Tongue (tissue), 2 donors: ENCODE data around the gene PBX3. TPM values are rescaled to one million over a fixed set of nuclear protein-coding genes. Genes with fewer than 3 reads are reported as not detected.
A peak's percentile ranks its signal among the peaks of the same experiment; 100 is the strongest.

ENCODE experiments used
- DNase-seq: peaks from one replicate; pipeline ENCODE4 v3.0.0-alpha.2; 2015
- total RNA-seq: library from RNA; depleted of rRNA; stranded (reverse); fragments of >200 nt; gene quantifications from one replicate; pipeline ENCODE4 v1.2.3, GENCODE V29; 2014

Gene PBX3
- total RNA-seq, 1 donor from 2014 or later: 33.1 TPM

DNA sequence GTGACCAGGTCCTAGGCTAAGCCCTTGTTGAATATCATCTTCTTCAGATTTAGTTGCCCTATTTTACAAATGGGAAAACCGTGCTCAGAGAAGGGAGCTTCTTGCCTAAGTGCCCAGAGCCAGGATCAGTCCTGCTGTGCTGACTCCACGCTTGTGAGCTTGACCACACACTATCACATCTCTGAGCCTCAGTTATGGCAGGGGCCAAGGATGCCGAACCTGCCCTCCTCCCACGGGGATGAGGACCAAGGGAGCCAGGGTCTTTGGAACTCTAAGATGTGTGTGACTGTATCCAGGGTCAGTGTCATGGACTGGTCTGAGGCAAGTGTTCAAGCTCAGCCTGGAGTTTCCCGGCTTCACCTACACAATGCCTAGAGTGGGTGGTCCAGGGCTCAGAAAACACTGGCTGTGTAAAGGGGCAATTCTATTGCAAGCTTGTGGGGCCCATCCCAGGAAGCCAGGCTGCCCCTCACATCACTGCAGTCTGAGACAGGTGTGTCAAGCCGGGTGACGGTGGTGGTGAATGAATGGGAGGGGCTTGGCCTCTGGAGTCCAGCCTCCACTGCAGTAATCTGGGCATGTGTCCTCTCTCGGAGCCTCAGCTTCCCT lies 235.7 kb downstream of the PBX3 start:
- DNase-seq: no peak

DNA sequence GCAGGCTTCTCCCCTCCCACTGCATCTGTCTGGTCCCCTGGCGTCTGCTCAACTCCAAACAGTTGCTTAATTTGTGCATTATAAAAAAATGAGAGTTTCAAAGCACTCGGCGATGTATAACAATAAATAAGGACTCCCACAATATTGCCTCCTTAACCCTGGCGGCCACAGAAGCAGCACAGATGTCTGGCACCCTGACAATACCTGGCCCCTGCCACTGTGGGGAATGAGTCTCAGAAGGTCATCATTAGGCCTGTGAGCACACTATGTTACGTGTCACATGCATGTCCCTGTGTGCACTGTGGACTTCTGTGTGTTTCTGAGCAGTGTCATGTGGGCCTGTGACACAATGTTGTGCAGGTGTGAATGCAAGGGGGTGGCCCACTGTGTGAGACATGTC lies 236.5 kb downstream of the PBX3 start:
- no peak for DNase-seq

DNA sequence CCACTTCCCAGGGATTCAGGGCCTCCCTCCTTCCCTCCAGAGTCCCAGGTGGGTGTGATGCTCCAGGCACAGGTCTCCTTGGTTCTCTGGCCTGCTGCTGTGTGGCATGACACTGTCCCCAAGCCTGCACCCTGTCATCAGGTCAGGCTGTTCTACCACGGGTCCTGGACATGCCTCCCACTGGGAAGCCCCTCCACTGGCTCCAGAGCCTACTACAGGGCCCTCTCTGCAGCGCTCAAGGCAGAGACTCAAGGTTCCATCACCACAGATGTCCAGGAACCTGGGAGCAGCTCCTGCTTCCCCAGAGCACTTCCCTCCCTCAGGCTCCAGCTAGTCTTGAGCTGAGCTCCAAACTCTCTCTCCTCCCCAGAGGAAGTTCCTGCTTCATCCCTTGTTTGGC lies 237.3 kb downstream of the PBX3 start:
- DNase-seq: no peak

DNA sequence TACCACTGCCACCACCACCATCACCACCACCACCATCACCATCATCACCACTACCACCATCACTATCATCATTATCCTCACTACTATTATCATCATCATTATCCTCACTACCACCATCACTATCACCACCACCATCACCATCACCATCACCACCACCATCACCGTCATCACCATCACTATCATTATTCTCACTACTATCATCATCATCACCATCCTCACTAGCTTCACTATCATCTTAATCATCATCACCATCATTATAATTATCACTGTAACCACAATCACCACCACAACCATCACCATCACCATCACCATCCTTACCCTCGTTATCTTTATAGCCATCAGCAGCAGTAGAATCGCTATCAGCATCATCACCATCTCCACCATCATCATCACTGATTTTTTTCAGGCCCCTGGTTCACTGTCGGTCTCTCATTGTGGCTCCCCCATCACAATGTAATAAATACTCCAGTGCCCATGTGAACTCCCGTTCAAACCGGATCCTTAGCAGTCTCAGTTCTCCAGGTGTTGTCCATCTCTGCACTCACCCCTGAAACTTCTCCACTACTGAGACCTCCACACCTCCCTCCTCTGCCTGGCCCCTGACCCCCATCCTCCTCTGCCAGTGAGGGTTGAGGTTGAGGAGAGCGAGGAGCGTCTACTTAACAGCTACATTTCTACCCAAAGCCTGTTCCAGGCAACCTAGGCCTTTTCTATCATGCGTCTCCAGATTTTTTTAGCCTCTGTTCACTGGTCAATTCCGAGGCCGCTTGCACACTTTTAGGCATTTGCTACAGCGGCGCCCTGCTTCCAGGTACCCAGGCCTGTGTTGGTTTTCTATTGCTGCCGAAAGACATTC lies 238.2 kb downstream of the PBX3 start:
- DNase-seq: no peak

DNA sequence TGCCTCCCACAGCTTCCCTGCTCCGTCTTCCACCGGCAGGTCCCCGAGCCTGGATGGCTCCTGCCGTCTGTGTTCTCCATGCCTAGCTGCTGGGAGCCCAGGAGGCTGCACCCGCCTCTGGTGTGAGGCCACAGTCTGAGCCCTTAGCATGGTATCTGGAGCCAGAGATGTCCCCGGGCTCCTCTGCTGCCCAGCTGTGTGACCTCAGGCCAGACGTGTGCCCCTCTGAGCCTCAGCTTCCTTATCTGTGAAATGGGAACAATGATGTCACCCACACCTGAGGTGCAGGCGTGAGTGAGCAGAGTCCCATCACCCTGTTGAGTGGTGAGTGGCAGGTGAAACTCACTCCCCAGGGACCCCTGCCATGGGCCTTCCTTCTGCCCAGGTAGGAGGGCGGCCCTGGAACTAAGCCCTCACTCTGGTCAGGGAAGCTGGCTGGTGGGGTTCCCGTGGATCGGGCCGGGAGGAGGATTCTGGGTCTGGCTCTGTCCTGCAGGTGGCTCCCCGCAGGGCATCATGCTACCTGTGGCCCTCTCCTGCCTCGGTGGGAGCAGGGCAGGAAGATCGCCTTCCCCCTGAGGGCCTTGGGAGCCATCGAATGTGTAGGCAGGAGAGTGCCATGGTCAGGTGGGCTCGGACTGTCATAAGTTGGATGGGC lies 239.0 kb downstream of the PBX3 start:
- DNase-seq: no peak

DNA sequence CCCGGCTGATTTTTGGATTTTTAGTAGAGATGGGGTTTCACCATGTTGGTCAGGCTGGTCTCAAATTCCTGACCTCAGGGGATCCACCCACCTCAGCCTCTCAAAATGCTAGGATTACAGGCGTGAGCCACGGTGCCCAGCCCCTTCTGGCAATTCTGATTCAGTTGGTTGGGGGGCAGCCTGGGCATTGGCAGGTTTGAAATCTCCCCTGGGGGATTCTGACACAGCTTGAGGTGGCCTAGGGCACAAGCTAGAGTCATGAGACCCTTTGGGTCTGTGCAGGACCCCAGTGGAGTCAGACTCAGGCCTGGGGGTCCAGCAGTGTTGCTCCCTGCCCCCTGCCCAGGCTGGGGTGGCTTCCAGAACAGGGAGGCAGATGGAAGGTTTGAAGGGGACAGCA lies 239.8 kb downstream of the PBX3 start:
- no peak for DNase-seq

DNA sequence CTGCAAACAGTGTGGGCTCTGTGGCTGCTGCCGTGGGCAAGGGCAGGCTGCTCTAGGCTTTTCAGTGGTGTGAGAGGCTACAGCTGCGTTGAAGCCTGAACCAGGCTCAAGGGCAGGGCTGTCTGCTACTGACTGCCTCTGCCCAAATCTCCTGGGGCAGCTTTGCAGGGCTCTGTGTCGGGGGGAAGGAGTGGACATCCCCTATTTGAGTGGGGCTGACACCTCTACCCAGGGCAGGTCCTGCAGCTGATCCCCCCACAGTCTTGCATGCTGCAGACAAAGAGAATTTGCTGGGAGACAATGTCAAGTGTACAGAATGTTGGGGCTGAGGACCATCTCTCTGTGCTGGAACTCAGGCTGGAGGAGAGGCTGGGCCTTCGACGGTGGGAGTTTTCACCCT lies 240.2 kb downstream of the PBX3 start:
- no peak for DNase-seq

DNA sequence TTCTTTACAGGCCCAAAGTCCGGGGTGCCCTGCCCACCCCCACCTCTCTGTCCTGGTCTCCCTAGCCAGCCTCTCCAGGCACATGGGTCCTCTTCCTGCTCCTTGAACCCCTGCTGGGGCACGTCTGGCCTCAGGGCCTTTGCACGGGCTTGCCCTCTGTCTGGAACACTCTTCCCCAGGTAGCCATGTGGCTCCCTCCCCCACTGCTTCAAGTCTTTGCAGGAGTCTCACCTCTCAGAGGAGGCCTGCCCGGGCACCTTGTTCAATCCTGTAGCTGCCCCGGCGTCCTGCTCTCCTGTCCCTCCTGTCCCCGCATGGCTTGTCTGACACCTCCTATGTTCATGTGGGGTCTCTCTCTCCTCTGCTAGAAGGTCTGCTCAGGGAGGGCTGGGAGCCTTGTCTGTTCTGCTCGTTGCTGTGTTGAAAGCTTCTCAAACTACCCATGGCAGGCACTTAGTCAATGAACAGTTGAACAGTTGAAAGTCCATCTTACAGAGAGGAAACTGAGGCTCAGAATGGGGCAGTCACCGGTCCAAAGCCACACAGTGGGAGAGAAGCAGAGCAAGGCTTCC lies 241.4 kb downstream of the PBX3 start:
- no peak for DNase-seq

DNA sequence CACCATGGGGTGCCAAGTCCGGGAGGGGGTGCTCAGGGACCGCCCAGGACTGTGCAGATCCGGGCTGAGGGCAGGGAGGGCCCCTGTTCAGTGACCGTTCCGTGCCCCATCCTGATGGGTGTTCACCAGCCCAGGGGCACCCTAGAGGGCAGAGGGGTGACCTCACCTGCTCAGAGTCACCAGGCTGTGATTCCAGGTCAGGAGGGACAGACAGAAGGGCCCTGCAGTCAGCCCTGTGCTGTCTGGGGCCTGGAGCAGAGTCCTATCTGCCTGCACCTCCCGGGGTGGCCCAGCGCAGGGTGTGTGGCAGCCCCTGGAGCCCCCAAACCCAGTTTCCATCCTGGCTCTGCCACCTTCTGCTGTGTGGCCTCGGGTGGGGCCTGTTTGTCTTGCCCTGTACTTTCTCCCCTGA lies 241.9 kb downstream of the PBX3 start:
- DNase-seq: no peak

DNA sequence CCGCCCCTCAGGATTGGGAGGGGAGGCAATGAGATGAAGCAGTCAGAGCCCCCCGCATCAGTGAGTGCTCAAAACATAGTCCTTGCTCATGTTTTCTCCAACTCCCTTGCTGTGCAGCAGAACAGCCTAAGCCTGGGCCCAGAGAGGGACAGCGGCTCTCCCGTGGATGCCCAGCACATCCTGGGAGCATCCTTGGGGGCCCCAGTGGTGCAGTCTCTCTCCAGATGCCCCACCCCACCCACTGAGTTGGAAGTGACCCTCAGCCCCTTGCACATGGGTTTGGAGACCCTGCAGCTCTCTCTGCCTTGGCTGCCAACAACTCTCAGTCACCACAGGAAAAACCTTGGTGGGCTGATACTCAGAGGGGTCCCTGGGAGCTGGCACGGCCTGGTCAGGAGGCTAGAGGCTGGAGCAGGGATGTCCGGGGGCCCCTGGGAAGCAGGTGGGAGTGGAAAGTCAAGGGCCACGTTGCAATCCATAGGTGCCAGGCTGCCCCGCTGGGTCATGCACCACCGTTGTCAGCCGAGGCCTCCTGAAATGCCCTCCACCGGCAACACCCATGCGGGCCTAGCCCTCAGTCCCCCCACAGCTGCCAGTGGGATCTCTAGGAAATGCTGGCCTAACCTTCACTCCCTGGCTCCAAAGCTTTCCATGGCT lies 242.5 kb downstream of the PBX3 start:
- no peak for DNase-seq

DNA sequence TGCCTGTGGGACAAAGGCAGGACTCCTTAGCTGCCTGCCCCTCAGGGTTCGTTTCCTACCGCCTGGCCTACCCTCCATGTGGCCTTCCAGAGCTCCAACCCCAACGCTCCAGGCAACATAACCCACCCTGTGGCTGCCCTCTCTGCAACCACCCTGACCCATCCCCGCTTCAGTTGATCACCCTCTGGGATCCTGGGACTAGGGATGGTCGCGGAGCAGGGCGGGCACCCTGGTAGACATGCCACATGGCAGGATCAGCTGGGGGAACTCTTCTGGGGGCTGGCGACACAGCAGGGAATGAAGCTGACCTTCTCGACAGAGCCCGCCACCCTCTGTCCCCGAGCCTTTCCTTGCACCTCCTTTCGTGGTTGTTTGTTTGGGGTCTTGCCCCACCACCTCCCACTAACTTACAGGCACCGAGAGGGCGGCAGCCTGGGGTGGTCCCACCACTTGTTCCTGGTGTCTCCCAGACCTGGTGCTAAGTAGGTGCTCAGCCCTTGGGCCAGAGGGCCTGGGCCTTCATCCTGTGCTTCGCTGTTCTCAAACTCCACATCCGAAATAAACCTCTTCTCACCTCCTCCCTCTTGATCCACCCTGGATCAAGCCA lies 243.1 kb downstream of the PBX3 start:
- DNase-seq: no peak

DNA sequence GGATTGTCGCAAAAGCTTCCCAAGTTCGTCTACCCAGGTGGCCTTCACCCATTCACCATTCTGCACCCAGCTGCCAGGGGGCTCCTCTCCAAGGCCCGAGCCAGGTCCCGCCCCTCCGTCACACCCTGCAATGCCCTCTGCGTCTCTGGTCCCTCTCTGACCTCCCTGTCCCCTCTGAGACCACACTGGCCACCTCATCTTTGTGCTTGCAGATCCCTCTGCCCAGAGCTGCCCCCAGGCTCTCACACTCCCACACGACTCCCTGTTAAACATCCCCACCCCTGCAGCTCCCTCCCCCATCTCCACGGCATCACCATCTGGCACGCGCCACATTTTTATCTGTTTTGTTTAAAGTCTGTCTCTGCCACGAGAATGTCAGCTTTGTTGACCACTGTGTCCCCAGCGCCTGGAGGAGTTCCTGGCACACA lies 243.6 kb downstream of the PBX3 start:
- no peak for DNase-seq

DNA sequence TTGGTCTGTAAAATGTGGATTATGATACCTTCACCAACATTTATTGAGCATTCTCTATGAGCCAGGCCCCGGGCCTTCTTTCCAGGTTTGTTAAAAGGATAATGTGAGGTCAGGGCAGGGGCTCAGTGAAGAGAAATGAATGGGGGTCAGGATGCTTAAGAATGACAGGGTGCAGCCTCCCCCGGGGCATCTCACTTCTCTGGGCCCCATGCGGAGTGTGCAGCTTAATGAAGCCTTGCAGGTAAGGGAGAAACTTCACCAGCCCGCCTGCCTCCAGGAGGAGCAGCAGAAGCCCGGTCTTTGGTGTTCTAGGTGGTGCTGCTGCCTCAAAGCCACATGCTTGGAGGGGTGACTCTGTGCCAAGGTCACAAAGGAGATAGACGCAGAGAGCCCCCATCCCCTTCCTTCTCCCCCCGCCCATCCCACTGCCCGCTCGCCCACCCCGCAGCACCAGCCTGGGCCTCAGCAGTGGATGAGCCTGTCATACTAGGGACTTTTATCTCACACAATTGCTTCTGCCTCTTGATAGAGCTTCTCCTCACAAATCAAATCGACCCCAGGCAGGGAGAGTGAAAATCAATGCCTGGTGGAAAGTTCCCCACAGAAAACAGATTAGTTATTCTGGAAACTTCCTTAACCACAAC lies 244.8 kb downstream of the PBX3 start:
- no peak for DNase-seq

DNA sequence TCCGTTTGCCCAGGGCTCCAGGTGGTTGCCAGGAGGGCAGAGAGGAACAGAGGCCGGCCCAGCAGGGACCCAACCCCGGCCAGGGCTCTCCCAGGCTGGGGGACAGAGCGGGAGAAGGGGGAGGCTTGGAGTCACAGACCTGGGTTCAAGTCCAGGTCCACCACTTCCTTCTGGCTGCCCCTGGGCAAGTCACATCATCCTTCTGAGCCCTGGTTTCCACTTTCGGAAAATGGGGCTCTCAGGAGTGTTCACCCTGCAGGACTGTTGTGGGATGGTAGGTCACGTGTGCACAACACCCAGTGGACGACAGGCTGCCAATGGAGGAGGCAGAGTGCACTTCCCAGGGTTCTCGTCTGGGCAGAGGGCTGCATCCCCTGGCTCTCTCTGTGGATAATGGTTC lies 245.4 kb downstream of the PBX3 start:
- DNase-seq: no peak

DNA sequence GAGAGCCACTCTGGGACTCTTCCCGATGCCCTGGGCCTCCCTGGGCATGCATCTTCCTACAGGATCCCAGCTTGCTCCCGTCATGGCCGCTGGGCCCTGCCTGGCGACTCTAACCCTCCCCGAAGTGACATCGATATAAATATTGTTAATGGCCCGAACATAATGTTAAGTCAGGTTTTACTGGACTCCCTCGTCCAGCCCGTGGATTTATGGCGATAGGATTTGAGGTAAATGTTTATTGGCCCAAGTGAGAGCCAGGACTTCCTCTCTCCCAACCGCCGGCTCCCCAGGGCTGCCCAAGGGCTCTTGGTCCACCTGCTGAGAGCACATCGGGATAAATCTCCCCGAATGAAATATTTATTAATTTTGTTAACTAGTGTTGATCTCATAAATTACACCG lies 246.3 kb downstream of the PBX3 start:
- no peak for DNase-seq

DNA sequence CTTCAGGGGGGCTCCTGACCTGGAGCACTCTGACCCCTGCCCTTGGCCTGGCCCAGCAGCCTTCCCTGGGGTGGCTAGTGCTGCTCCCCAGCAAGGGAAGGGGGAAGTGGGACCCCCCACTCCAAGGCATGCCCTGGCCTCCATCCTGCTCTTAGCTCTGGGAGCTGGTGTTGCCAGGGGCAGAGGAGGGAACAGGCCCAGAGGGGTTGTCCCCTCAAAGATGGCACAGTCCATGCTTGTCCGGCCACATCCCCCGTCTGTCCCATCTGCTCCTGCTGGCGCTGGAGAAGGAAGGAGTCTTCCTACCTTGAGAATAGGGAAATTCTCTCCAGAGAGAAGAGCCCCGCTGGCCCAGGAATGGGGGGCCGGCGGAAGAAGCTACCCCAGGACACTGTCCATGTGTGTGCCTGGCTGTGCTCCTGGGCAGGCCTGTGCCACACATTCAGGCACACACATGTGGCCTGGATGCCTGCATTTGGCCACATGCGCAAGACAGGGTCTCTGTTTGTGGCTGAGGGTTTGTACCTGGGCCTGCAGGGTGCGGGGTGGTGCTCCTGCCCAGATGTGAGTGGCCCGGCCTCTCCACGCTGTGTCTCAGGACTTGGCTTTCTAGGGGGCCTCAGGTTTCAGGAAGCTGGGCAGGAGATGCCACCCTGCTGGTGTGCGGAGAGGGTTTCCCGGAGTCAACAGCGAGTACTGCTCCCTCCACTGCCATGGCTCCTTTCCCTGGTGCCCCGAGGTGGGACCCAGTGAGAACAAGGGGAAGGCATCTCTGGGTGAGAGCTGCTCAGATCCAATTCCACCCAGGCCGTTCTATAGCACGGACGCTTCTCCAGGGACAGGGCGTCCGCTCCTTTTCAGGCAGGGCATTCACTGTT lies 247.1 kb downstream of the PBX3 start:
- no peak for DNase-seq

DNA sequence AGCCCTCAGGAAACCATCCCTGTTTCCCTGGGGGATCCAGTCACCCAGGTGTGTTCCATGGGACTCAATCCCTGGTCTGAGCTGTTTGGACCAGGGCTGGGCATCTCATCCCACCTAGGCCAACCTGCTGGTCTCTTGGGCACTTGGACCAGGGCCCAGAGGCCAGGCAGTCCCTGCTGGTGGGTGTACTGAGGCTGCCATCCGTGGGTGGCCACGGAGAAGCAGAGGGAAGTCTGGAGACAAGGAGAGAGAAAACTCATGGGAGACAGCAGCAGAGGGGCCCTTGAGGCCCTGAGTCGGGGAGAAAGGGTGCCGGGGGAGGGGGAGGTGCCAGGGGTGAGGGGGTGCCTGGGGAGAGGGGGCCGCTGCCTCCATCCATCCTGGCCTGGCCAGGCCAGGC lies 247.8 kb downstream of the PBX3 start:
- DNase-seq: no peak

DNA sequence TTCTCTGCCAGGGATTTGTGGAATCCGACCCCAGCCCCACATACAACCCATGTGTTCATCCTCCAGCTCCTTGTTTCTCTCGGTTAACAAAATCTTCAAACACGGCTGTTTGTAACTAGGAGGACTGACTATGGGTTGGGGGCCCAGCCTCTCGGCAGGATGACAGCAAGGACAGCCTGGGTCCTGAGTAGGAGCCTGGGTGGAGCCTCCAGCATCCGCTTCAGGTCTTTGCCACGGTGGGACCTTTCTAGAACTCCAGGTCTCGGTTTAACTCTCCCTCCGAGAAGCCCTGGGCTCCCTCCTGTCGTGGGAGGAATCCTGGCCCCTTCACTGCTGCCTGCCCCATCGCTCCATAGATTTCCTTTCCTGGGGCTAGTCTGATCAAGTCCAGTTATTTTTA lies 248.5 kb downstream of the PBX3 start:
- DNase-seq: no peak

DNA sequence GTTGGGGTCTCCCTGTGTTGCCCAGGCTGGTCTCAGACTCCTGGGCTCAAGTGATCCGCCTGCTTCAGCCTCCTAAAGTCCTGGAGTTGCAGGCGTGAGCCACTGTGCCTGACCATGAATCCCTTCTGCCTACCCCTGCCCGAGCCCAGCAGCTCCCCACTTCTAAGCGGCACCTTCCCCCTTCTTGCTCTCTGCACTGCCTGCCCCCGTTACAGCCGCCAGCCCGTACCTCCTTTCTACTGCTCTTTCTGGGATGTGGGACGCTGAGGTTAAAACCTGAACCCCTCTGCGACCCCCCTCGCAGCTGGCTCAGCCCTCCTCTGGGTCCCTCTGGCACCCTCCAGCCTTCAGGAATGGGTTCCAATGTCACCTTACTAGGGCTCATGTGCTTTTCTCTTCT lies 249.6 kb downstream of the PBX3 start:
- no peak for DNase-seq

DNA sequence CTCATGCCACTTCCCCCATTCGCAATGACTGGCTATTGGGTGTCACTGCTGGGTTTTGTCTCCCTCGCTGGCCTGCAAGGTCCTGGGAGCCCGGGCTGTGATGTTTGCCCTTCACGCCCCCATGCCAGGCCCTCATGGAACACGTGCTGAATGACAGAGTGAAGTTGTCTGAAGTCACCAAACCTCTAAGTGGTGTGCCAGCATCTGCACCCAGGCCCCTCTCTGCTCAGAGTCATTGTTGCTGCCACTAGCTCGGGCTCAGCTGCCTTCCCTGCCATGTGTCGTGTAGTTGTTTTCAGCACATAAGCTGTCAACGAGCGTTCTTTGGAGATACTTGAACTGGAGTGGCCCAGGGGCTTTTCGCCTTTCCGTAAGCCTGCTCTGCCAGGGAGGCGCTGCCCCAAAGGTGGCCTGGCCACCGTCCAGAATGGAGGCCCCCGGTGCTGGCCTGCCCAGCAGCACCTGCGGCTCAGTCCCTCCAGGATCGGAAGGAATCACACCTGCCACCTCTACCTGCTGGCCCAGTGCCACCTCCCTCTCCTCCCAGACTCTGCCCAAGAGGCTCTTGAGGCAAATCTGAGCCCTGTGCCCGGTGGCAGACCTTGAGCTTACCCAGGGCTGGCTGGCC lies 250.1 kb downstream of the PBX3 start:
- peak; percentile 21 for DNase-seq
